CD4-positive, alpha-beta T cell treated with Interleukin-17A for 4 hours (primary cell): ENCODE measurements around the gene OR5M11.
"Not testable (repeated sequence)": the region's sequence is repeated elsewhere in the genome, so short reads cannot be mapped to it uniquely, and the experiment has no call there.

Experiments
- DNase-seq: peaks from one replicate; pipeline ENCODE4 v3.0.0-alpha.2; 2020; ENCODE audit warnings: mixed read lengths

The OR5M11 gene

DNA sequence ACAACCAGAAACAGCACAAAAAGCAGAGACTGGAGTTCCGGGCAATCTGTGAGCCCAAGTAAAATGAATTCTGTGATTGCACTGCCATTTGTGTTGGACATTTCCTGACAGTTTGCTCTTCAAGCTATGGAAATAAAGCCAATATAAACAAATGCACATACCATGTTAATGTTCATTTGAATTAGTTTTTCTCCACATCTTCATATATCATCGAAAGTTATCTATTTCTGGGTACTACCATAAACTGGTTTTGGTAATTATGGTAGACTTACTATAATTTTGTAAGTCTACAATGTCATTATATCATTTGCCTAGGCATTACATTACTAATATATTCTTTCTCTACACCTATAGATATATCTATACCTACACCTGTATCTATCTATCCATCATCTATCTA lies at the start of gene OR5M11:
TSS of gene OR5M11 (minus strand) at position 101 of the 400 bp plus-strand sequence. CDS start at position 101, 0 bp downstream.
- no peak for DNase-seq

DNA sequence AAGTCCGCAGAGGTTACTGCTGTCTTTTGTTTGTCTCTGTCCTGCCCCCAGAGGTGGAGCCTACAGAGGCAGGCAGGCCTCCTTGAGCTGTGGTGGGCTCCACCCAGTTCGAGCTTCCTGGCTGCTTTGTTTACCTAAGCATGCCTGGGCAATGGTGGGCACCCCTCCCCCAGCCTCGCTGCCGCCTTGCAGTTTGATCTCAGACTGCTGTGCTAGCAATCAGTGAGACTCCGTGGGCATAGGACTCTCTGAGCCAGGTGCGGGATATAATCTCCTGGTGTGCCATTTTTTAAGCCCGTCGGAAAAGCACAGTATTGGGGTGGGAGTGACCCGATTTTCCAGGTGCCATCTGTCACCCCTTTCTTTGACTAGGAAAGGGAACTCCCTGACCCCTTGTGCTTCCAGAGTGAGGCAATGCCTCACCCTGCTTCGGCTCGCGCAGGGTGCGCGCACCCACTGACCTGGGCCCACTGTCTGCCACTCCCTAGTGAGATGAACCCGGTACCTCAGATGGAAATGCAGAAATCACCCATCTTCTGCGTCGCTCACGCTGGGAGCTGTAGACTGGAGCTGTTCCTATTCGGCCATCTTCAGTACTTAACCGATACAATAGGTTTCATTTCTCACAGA lies 49.1 kb upstream of the OR5M11 start:
- DNase-seq = not testable (repeated sequence)

DNA sequence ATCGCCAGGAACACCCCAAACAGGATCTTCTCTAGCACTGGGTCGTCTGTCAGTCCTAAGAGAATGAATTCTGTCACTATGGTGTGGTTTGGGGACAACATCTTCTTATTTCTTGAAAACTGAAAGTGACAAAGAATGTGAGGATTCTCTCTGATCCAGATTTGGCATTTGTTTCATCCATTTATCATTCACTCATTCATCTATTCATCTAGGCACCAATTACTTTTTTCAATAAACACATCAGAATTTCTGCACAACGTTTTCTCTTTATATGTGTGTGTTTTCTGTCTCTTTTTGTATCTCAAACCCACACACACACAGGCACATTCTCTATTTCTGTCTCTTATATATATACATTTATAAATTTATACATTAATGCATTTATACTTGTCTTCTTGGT lies 34.6 kb upstream of the OR5M11 start, which contains the start of gene OR5M10:
TSS of gene OR5M10 (minus strand) at position 101 of the 400 bp plus-strand sequence. CDS start at position 101, 0 bp downstream.
- DNase-seq = no peak

DNA sequence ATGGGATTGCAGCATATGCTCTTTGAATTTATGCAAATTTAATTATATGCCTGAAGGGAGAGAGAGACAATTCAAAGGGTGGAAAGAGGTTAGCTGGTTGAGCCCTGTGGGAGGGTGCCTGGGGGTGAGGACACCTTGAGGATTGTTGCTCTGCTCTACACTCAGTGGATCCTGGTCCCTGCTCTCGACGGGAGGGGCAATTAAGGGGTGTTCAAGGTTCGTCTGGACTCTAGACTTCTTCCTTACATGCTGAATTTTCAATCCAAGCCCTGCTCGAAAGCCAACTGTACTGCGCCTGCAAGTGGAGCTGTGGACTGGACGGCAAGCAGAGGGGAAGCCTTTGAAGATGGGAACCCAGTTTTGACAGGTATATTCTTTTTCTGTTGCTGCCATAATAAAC lies 15.5 kb upstream of the OR5M11 start:
- no peak for DNase-seq

DNA sequence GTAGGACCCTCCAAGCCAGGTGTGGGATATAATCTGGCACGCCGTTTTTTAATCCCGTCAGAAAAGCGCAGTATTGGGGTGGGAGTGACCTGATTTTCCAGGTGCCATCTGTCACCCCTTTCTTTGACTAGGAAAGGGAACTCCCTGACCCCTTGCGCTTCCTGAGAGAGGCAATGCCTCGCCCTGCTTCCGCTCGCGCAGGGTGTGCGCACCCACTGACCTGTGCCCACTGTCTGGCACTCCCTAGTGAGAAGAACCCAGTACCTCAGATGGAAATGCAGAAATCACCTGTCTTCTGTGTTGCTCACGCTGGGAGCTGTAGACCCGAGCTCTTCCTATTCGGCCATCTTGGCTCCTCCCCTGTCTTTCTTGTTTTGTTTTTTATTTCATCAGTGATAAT lies 11.6 kb upstream of the OR5M11 start:
- not testable (repeated sequence) for DNase-seq

DNA sequence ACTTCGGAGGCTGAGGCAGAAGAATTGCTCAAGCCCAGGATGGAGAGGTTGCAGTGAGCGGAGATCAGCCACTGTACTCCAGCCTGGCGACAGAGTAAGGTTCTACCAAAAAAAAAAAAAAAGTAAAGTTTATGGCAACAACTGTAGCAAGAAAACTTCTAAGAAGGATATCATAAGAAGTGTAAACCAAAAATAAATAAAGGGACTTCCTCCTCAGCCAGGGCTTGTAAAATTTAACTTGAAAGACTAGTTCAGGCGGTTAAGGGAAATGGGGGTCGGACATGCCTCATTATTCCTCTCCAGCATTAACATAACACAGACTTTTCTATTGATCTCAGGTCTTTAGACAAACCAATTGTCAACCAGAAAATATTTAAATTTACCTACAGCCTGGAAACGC lies 2.5 kb upstream of the OR5M11 start:
- DNase-seq = no peak

DNA sequence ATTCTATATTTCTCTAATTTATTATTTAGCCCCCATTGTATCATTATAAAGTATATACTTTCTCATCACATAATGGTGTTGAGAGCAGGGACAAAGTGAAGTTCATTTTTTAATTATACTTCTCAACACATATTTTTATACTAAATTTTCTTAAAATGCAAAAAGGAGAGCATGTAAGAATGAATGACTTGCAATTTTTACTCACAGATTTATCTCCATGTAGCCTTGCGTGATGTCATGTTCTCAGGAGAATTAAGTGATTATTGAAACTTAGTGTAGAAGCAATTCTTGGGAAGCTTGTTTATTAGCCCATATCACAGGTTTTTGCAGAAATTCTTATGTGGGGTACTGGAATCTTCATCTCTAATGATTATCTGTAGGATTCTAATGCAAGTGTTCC lies 682 bp upstream of the OR5M11 start:
- DNase-seq = no peak

DNA sequence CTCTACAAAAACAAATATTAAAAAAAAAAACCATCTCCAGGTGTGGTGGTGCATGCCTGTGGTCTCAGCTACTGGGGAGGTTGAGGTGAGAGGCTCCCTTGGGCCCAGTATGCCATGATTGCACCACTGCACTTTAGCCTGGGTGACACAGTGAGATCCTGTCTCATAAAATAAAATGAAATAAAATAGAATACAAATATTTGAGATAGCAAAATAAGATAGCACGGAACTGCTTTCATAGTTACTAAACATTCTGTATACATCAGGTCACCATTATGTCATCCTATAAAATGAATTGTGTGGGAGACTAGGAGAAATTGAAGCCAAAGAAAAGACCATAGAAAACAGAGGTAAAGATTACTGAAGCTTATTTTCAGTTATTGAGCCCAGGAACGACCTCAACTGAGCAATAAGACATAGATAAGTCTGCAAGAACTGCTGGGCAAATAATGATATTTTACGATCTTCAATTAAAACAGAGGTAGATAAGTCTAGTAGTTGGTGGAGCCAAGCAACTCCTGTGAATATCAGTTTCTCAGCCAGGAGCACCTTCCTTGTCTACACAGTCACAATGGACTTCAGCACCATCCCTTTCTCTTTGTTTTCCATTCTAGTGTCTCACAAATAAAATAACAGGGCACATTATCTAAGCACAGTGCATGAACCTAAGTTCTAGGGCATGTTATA lies 9.9 kb downstream of the OR5M11 start:
- DNase-seq = no peak

DNA sequence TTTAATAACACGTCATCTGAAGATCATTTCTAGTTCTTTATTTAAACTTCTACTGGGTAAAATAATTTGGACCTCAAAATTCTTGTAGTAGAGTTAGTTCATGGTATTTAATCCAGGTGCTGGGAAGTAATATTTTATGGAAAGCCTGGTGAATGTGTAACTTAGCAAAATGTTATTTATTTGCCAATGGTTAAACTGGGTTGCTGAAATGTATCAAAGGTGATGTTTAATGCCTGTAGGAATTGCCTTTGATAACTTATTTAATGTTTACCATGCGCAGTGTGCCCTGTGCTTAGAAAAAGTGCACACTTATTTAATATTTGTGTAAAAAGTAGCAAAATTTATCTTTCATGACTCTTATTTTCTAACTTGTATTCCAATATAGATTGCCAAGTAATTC lies 11.2 kb downstream of the OR5M11 start:
- no peak for DNase-seq

DNA sequence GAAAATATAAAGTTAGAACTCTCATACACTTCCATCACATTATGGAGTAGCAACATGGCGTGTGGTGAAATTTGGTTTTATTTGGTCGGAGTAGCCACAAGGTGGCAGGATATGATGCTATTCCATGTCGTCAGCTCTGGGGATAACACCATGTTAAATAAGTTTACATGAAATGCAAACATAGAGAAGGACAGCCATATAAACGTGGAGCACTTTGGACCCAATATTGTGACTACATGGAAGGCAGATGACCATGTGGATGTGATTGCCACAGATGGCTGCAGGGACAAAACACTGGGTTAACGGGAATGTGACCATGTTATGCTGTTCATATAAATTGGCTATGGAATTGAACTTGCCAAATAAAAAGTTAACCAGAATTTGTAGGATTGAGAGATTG lies 21.0 kb downstream of the OR5M11 start:
- DNase-seq = no peak

DNA sequence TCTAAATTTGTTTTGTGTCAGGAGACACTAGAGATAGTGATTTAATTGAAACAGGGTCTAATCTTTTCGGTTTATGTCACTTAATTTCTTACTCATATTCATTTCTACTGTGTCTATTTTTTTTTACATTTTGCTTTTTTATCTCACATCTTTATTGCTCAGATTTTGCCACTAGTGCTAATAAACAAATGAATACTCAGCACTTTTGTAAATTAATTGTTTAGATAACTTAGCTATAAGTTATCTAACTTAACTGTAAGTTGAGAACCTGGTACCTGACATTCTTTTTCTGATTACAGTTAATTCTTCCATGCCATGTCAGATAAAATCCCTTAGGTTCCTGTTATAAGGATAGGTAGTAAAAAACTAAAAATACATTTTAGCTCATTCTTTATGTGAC lies 29.8 kb downstream of the OR5M11 start:
- no peak for DNase-seq

DNA sequence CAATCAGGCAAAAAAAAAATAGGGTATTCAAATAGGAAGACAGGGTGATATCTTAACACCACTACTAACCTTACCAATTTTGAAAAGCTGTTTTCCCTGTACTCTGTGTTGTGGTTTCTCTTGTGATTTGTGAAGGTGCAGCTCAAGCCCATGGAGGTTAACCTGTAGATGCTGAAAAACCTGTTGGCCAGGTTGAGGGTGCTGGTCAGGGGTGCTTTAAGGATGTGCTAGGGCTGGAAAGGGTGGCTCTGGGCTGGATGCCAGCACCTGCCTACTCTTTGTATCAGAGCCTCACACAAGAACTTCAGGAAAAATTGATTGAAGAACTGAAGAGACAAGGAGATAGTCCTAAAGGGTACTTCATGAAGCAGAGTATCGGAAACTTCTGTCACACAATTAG lies 33.6 kb downstream of the OR5M11 start:
- no peak for DNase-seq

DNA sequence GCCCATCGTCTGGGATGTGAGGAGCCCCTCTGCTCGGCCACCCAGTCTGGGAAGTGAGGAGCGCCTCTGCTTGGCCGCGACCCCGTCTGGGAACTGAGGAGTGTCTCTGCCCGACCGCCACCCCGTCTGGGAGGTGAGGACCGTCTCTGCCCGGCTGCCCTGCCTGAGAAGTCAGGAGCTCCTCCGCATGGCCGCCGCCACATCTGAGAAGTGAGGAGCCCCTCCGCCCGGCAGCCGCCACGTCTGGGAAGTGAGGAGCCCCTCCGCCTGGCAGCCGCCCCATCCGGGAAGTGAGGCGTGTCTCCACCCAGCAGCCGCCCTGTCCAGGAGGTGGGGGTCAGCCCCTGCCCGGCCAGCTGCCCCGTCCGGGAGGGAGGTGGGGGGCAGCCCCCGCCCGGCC lies 46.0 kb downstream of the OR5M11 start:
- no peak for DNase-seq

DNA sequence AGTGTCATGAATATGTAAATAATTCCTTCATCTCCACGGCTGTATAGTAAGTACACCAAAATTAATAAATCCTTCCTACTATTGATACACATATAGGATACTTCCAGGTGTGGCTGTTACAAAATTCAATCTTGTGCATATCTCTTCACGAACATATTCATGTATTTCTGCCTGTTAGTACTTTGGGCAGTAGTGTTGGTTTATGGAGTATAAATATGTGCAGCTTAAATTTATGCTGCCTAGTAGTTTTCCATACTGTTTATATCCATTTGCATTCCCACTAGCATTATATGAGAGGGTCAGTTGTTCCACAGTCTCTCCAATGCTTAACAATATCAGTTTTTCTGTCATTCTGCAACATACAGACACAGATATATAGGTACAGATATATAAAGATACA lies 47.9 kb downstream of the OR5M11 start:
- no peak for DNase-seq
